GM23248 (cell line): ENCODE results near the gene CETN1.

Experiments used
- EZH2 ChIP-seq: fragments of 200-600 bp; sonication (generic); IDR thresholded peaks from 2 replicates; pipeline ENCODE4 v1.6.1; 2018; ENCODE audit warnings: antibody characterized with exemption, mild to moderate bottlenecking; ENCODE audit not compliant: insufficient read depth, poor library complexity, severe bottlenecking
- EZH2phosphoT487 ChIP-seq: fragments of 200-600 bp; sonication (generic); IDR thresholded peaks from 2 replicates; pipeline ENCODE4 v1.6.1; 2018; ENCODE audit warnings: antibody characterized with exemption, moderate library complexity, mild to moderate bottlenecking, low read depth; ENCODE audit not compliant: insufficient read depth

DNA sequence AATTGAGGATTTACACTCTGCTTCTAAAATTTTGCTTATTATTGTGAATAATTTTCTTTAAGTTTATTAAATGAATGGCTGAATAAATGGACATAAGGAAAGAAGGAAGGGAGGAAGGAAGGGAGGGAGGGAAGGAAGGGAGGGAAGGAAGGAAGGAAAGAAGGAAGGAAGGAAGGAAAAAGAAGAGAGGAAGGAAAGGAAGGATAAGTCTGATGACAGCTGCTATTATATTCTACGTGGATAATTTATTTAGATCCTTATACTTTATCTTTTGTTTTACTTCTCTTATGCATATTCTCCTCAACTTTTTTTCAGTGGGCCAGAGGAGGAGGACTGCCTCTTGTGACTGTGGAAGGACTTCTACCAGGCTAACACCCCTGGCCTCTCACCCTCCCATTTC lies 34.0 kb downstream of the CETN1 start:
- TF ChIP-seq EZH2phosphoT487 (no peak), EZH2 (no peak)
